ENCODE results near the gene CSK.
"Not testable (repeated sequence)": the region's sequence is repeated elsewhere in the genome, so short reads cannot be mapped to it uniquely, and the experiment has no call there.

The CSK gene

DNA sequence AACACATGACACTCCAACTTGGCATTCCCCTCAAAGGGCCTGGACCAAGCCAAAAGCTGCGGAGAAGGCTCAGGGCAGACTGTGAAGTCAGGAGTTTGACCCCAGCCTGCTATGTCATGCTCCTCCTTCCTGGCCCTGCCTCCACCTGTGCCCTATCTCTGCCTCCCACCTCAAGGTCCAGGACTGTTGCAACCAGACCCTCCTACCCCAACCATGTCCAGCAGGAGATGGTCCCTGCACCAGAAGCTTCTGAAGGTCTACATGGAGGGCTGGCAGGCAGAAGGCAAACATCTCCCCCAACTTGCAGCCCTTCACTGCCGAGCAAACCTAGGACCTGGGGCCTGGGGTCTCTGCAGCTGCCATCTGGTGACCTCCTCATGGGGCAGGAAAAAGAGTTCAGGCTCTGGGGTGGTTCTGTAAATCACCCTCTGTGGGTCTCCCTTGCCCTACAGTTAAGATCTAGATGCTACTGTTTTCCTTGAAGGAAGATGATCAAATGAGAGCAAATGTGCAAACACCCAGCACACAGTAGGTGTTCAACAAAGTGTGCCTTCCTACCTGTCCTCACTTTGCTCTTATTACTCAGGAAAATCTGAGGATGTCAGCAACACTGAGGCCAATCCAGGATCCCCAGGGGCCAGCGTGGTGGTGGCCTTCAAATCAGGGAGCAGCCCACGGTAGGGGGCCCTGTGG is 11.5 kb upstream of the CSK start:
- DNase-seq (ENCODE audit: low spot score): no peak

DNA sequence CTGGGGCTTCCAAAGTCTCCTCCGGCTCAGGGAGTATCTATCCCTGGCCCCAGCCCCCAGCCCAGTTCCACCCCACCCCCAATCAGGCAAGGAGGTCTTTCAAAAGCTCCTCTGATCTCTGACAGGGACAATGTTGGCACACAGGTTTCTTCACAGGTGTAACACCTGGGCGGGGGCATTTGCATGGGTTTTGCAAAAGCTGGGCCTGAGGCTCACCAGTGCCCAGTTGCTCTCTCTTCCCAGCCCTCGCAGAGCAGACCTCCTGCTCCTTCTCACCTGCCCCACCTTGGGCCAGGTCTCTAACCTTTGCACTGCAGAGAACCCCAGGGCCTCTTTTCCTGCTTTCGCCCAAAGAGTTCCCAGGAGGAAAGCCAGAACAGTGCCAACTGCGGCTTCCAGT is 8.6 kb upstream of the CSK start:
- DNase-seq (ENCODE audit: low spot score): no peak

DNA sequence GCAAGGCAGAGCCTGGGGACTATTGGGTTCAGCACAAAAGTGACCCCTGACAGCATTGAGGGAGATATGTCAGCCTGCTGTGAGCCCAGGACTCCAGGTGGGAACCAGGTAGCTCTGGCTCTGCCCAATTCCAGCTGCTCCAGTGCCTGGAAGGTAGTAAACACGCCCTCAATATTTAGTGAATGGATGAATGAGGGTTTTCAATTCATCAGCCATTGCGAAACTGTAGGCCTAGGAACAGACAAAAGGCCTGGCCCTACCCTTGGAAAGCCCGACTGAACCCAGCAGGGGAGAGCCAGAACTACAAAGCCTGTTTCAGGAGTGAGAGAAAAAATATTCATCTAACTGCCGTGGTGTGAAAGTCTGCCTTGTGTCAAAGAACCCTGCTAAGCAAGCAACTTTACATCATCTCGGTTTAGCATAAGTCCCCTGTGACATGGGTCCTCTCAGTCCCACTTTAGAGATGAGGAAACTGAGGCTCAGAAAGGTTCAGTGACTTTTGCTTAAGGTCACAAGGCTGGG is 8.1 kb upstream of the CSK start:
- no peak for DNase-seq (ENCODE audit: low spot score)

DNA sequence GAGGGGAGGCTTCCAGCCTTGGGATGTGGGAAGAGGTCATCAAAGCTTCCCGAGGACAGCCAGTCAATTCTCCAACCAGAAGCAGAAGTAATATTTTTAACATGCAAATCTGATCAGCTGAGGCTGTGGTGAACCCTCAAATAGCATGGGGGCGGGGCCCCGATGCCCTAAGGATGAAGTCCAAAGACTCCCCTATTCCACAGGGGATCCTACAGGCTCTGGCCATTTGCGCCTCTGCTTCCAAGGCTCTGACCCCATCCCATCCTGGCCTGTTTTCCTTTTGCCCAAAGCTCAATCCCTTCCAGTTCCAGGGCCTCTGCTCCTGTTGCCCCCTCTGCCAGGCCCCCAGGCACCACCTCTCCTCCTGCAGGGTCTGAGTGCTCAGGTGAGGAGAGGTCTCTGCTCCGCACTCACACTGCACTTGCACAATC is 6.7 kb upstream of the CSK start:
- DNase-seq (ENCODE audit: low spot score): no peak

DNA sequence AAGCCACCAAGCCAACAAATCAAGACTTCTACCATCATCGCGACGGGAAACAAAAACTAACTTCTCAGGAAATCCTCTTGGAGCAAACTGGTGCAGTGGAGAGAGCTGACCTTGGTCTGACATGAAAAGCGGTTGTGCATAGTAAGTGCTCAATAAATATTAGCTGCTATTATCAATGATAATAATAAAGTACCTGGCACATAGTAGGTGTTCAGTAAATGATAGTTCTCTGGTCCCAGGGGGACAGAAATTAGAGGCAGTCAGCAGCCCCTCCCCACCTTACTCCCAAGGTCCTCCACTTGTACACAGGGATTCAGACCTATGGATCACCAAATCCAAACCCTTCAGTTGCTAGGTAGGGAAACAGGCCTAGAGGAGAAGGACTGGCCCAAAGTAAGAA is 6.0 kb upstream of the CSK start:
- DNase-seq (ENCODE audit: low spot score): no peak

DNA sequence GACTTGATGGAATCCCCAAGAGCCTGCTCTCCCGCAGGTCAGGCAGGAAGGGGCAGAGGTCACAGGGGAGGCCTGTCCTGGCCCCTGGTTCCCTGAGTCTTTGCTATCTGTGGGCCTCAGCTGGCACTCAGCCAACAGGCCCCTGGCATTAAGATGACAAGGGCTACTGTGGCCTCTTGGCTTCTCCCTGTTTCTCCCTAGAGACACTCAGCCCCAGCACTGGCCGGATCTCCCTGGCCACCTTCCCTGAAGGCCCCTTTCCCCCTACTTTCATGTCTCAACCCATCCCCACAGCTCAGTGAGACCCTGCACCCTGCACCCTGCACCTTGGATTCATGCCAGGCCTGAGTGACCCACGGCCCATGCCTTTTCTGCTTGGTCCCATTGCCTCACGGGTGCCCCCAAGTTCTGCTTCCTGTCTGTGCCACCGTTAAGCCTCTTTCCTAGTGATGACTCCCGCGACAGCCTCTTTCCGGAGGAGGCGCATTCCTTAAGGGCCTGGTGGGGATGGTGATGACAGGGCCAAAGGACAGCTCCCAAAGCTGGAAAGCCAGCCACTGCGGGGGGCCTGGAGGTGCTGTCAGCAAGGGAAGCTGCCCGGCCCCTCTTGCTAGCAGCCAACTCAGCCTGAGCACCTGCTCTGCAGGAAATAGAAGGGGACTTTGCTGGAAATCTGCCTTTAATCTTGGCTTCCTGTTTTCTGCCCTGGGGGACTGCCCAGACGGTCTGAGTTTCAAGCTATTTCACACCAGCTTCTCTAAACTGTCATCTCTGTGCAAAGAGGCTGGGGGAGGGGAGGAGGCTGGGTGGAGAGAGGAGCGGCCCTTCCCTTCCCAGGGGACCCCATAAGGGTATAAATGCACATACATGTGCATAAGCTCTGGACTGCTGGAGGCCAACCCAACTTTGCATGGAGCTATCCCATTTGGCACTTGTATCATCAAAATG is 4.8 kb upstream of the CSK start:
- no peak for DNase-seq (ENCODE audit: low spot score)

DNA sequence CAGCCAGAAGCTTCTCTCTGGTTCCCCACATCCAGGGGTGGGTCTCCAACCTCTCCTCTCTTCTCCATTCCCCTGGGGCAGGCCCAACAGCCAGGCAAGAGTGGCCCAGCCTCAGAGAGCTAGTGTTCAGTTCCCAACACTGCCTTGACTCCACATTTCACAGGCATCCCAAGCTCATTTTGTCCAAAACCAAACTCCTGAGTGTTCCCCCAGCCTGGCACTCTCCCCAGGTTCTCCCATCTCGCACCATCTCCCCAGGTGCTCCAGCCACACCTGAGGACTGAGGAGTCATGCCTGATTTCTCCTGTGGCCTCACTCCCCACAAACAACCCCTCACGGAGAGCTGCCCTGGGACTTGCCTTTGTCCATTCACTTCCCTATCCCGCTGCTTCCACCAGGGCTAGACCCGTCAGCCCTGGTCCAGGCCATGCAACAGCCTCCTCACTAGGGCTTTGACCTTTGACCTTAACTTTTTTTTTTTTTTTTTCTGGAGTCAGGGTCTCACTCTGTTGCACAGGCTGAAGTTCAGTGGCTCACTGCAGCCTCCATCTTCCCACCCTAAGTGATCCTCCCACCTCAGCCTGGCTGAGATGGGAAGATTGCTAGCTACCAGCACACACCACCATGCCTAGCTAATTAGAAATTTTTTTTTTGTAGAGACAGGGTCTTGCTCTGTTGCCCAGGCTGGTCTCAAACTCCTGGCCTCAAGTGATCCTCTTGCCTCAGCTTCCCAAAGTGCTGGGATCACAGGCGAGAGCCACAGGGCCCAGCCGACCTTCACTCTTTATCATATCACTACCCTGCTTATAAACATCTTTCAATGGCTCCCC is 3.9 kb upstream of the CSK start:
- no peak for DNase-seq (ENCODE audit: low spot score)

DNA sequence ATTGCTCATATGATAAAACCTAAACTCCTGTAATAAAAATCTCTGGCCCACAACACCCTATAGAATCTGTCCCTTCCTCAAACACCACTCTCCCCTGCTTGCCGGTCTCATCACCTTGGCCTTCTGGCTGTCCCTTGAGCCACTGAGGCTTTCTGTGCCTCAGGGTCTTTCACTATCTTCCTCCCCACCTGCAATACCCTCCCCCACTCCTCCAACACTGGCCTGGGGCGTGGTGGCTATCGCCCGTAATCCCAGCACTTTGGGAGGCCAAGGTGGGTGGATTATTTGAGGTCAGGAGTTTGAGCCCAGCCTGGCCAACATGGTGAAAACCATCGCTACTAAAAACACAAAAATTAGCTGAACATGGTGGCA is 3.3 kb upstream of the CSK start:
- DNase-seq (ENCODE audit: low spot score): no peak

DNA sequence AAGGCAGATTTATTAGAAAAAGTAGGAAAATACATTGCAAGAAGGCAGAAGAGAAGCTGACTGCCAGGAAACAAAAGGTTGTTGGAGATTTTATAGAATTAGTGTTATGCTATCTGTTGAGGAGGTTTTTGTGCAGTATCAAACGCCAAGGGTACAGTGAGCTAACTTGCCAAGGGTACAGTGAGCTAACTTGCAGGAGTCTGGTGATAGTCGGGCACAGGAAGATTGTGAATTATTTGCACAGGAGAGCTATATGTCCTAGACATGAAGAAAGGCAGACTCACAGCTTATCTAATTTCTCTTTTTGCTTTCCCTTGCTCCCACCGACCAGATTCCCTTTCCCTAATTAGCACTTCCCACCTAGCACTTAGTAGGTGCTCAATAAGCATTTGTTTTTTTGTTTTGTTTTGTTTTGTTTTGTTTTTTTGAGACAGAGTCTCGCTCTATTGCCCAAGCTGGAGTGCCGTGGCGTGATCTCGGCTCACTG is 2.7 kb upstream of the CSK start:
- DNase-seq (ENCODE audit: low spot score): no peak

DNA sequence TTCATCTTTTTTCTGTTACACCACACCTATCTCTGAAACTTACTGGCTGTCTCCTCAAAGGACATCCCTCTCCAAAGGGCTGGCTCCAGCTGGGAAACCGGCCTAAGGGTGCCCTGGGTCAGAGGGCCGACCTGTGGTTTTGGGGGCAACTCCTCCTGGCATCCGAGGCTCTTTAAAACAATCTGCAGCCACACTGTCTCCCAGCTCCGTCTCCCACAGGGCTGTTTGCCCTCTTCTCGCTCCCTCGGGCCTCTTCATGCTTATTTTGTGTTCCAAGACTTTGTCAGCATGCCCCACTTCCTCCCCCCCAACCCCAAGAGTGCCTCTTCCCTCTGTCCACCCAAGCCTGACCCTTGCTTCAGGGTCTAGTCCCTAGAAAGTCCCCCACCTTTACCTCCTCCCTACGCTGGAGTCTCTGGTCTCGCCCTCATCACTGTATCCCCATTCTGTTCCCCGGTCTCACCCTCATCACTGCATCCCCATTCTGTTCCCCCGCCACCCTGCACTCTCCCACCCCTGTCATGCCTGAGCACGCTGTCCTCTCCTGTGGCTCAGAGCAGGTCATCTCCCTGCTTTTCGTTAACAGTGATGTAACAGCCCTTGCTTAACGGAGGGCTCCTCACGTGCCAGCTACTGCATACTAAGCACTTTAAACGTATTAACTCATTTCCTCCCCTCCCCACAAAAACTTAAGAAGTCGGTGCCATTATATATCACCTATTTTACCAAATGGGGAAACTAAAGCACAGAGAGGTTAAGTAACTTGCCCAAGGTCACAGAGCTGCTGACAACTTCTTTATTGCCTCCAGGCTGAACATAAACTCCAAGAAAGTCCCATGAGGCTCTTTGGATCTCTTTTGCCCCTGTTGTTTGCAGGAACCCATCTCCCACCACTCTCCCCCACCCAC is 1.1 kb upstream of the CSK start:
- DNase-seq (ENCODE audit: low spot score): no peak

DNA sequence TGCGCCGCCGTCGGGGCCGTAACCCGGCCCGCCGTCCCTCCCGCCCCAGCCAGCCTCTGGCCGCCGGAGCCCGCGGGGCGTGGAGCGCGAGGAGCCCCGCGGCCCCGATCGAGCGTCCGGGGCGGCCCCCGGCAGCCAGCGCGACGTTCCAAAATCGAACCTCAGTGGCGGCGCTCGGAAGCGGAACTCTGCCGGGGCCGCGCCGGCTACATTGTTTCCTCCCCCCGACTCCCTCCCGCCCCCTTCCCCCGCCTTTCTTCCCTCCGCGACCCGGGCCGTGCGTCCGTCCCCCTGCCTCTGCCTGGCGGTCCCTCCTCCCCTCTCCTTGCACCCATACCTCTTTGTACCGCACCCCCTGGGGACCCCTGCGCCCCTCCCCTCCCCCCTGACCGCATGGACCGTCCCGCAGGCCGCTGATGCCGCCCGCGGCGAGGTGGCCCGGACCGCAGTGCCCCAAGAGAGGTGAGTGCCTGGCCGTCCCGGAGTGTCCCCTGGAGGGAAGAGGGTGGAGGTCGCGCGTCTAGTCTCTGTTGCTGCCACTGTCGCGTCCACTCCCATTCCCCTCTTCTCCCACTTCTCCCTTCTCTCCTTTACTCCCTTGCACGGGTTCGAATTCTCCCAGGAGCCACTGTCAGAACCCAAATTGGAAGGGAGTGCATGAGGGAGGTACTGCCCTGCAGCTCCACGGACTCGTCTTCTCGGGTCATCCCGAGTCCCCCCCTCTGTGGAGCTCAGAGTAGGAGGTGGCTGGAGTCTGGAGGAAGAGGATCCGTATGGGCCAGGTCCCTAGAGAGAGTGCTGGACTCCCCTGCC is 585 bp downstream of the CSK start:
- DNase-seq (ENCODE audit: low spot score): no peak

DNA sequence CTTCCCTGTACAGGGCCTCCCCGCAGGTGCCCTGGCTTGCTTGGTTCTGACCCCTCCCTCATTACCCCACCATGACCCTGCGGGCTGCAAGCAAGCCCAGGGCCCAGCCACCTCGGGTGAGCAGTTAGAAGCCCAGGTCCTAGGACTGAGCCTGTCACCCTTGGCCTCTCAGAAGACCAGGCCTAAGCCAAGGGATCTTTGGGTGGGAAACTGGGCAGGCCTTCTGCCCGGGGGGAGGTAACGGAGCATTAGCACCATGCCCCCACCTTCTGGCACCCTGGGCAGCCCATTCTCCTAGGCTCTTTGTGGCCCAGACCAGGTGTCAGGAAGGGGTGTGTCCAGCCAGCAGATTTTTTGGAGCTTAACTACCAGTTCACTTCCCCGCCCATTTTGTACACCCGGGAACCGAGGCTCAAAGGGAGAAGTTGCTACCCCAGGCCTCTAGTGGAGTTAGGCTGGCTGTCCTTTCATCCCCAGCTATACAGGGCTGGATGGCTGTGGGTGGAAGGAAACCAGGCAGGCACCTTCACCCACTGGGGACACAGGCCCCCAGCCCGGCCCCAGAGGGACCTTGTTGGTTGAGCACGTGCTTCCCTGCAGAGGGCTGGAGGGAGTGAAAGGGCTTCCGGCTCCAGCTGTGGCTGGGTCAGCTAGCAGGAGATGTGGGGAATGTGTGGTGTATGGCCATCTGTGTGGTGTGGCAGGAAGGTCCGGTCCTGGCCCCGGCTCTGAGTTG is 1.4 kb downstream of the CSK start:
- no peak for DNase-seq (ENCODE audit: low spot score)

DNA sequence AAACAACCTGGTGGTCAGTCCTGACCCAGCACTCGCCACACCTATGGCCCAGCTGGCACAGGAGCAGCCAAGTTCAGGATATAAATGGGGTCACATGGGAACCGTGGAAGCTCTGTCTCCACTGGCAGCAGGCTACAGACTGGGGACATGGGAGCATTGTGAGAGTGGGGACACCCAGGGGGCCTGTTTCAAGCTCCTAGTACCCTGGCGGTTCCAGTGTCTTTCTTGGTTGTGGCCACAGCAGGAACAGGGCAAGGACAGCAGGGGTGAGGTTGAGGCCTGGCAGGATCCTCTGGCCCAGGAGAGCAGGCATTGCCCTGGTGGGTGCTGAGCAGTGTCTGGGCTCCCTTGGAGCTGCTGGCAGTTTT is 1.9 kb downstream of the CSK start:
- DNase-seq (ENCODE audit: low spot score): no peak

DNA sequence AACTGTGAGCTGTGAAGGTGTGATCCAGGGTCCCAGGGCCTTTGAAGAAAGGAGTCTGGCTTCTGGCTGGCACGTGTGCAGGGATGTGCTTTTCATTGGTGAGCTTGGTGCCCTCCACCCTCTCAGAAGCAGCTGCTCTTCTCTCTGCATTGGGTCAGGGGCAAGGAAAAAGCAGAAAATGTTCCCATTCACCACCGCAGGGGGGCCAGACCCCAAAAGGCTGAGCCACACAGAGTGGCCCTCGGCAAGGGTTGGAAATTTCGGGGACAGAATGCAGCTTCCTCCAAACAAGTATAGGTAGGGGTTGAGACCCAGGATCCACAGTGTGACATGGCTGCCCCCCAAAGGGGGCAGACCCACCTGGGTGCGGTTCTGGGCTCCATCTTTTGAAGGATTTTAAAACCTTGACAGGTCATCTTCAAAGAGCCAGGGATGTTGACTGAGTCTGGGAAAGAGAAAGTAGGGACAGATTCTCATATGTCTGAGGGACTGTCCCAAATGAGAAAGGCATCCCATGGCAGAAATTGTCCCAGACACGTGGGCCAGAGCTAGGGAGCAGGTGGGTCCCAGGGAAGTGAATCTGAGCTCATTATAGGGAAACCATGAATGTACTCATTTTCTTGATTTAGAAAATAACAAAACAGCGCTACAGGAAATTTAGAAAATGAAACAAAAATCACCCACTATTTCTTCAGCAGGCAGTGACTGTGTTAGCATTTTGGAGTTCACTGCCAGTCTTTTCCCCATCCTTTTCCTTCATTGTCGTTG is 2.7 kb downstream of the CSK start:
- no peak for DNase-seq (ENCODE audit: low spot score)

DNA sequence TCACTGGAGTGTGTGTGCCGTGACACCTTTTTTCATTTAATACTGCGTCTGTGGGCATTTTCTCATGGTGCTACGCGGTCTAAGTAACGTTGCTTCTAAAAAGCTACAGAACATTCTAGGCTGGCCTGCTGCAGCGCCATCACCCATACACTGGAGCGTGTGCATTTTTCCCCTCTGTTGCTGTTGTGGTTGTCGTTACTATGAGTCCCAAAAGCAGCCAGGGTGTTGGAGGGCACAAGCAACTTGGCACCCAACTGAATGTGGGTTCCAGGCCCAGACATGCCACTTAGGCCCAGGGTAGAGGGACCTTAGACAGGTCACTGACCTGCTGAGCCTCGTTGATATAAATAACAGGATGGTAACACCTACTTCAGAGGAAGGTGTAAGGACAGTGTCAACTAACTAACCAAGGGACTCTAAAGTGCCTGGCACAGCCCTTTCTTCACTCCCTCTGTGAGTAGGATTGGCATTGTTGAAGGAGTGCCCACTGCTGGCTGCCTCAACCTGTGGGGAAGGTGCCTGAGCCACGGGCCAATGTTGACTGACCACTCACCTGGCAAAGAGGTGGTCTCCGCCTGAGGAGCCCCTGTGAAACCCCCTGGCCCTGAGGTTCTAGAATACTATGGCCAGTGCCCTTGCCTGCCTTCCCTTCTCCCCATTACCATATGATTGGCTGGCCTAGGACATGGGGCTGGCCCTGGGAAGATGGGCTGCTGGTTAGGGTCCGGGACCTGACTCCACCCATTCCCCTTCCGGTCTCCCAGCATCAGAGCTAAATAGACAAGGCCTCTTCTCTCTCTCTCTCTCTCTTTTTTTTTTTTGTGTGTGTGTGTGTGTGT is 3.5 kb downstream of the CSK start:
- DNase-seq (ENCODE audit: low spot score): no peak

DNA sequence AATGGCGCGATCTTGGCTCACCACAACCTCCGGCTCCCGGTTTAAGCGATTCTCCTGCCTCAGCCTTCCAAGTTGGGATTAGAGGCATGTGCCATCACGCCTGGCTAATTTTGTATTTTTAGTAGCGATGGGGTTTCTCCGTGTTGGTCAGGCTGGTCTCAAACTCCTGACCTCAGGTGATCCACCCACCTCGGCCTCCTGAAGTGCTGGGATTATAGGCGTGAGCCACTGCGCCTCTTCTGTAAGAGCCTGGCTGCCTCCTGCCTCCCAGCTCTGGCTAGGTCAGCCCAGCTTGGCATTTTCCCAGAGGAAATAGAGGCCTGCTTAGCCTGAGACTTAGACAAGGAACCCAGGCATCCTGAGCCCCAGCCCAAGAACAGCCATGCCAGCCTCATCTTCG is 4.2 kb downstream of the CSK start:
- DNase-seq (ENCODE audit: low spot score): not testable (repeated sequence)

DNA sequence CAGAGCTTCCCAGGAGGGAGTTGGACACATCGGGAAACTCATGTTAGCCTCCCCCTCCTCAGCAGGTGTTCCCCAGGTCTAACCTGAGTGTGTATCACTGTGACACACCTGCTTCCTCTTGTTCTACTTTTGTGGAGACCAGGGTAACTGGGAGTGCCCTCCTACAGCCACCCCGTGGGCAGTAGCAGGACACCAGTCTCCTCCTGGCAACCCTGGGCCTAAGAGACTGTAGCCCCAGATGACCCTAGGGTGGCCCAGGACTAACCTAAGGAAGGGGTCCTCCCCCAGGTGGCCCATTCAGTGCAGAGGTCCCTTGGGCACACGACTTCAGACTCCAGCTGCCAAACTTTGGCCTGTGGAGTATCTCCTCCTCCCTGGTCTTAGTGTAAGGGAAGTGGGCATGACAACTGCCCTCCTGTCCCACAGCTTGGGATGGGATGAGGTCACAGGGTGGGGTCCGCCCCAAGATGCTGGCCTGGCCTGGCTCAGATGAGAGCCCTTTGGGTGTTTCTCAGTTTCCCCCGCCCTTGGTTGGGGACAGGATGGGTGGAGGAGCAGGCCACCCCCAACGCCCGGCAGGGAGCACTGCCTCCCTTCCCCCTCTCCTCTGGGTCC is 4.8 kb downstream of the CSK start:
- DNase-seq (ENCODE audit: low spot score): no peak

Measured in left forelimb (tissue), 1 donor.